ENCODE data around the gene CUEDC1.
"Not testable (repeated sequence)": the region's sequence is repeated elsewhere in the genome, so short reads cannot be mapped to it uniquely, and the experiment has no call there.

CUEDC1 gene

GRCh38 chr17:57985675-57985974 is 30.4 kb upstream of the CUEDC1 start:
- peak; percentile 44 for DNase-seq (ENCODE audit: low spot score)

DNA sequence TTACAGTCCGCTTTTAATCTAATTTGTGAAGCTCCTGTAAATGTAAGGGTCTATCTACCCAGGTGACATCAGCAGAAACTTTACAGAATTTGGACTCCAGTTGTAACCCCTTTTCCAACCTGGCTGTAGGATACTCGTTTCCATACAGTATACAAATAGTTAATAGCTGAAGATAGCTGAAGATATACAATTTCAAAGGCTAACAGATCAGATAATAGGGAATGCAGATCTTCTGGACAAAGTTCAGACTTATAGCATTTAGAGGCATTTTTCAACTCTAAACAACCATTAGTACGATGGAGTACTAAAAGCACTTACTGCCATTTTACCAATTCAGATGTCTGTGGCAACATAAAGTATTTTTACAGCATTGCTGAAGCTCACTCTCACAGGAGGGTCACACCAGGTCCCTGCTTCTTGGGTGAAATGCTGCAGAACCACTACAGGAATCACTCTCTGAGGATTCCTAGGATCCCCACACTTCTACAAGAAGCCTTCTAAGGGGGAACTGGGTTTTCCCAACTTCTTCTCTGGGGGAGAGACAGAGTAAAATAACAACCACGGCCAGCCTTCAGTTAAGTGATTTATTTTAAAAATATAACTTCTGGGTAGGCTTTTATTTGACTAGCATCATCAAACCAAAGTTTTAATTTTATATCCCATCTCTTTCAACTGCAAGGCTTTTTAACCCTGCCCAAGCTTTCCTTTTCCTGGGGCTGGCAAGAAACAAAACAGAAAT is 29.9 kb upstream of the CUEDC1 start:
- no peak for DNase-seq (ENCODE audit: low spot score)

GRCh38 chr17:57984261-57984890 is 29.2 kb upstream of the CUEDC1 start:
- DNase-seq (ENCODE audit: low spot score) = no peak

GRCh38 chr17:57983446-57983845 is 28.2 kb upstream of the CUEDC1 start:
- no peak for DNase-seq (ENCODE audit: low spot score)

GRCh38 chr17:57982452-57983170 is 27.4 kb upstream of the CUEDC1 start:
- DNase-seq (ENCODE audit: low spot score) = no peak

DNA sequence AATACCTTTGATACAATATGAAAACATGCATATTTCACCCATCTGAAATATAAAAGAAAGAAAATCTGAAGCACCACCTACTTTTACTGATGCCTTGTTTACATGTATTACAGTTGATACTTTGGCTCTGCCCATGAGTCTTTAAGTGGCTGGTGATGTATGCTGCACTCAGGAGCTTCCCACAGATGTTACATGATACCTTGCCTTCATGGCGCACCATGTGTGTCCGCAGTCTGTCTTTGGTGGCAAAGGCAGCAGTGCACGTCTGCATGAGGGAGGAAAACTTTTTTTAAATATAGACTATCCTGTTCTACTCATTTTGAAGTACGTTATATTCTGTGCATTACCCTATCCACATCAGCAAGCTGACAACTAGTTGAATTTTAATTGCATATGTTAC is 25.3 kb upstream of the CUEDC1 start:
- no peak for DNase-seq (ENCODE audit: low spot score)

DNA sequence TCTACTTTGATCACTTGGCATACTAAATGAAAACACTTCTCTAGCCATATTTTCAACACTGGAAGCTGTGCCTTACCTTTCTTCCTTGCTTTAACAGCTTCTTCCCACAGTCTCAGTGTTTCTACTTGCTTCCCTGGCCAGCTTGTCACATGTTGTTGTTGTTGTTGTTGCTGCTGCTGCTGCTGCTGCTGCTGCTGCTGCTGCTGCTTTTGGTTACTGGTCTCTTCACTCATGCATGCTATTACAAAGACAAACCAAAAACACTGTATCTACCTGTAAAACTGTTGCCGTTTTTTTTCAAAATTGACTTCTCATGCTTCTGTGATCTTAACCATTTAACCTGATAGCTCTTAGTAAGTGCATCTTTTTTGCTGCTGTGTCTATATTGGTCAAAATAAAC is 23.9 kb upstream of the CUEDC1 start:
- no peak for DNase-seq (ENCODE audit: low spot score)

GRCh38 chr17:57976594-57976993 is 21.4 kb upstream of the CUEDC1 start:
- DNase-seq (ENCODE audit: low spot score) = no peak

GRCh38 chr17:57975044-57975443 is 19.8 kb upstream of the CUEDC1 start:
- no peak for DNase-seq (ENCODE audit: low spot score)

GRCh38 chr17:57974053-57974824 is 19.0 kb upstream of the CUEDC1 start:
- not testable (repeated sequence) for DNase-seq (ENCODE audit: low spot score)

GRCh38 chr17:57972151-57972550 is 16.9 kb upstream of the CUEDC1 start:
- no peak for DNase-seq (ENCODE audit: low spot score)

GRCh38 chr17:57971572-57971971 is 16.4 kb upstream of the CUEDC1 start:
- no peak for DNase-seq (ENCODE audit: low spot score)

- no peak for DNase-seq (ENCODE audit: low spot score)
Measured at GRCh38 chr17:57970710-57971109, 15.5 kb upstream of the CUEDC1 start.

- no peak for DNase-seq (ENCODE audit: low spot score)
Measured at GRCh38 chr17:57968456-57968855, 13.2 kb upstream of the CUEDC1 start.

GRCh38 chr17:57966875-57967274 is 11.7 kb upstream of the CUEDC1 start:
- DNase-seq (ENCODE audit: low spot score) = no peak

- DNase-seq (ENCODE audit: low spot score) = no peak
Measured at GRCh38 chr17:57966246-57966645, 11.0 kb upstream of the CUEDC1 start.

DNA sequence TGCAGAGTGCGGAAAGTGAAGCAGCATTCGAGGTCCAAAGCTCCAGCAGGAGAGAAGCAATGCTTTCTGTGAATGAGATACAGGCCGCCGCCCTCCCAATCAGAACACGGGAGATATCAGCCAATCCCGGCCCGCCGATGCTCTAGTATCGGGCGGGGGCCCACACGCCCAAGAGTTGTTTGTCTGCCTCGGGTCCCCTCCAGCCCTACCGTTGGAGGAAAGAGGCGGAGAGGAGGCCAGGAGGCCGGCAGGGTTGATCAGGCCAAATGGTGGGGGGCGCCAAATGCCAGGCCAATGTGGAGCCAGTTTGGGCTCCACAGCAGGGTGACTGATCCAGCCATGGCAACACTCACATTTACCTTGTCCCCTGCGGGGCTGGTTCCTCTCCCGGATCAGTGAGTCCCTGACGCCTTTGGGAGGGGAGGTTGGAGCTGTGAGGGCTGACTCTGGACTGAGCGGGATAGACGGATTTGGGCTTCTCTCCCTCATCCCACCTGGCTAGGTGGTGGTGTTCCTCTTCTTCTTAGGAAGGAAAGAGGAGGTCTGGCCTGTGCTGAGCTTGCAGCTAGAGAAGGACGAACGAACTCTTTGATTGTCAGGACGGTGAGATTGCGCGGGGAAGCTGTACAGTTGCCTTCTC is 10.4 kb upstream of the CUEDC1 start:
- no peak for DNase-seq (ENCODE audit: low spot score)

GRCh38 chr17:57963149-57963511 is 7.9 kb upstream of the CUEDC1 start:
- no peak for DNase-seq (ENCODE audit: low spot score)

DNA sequence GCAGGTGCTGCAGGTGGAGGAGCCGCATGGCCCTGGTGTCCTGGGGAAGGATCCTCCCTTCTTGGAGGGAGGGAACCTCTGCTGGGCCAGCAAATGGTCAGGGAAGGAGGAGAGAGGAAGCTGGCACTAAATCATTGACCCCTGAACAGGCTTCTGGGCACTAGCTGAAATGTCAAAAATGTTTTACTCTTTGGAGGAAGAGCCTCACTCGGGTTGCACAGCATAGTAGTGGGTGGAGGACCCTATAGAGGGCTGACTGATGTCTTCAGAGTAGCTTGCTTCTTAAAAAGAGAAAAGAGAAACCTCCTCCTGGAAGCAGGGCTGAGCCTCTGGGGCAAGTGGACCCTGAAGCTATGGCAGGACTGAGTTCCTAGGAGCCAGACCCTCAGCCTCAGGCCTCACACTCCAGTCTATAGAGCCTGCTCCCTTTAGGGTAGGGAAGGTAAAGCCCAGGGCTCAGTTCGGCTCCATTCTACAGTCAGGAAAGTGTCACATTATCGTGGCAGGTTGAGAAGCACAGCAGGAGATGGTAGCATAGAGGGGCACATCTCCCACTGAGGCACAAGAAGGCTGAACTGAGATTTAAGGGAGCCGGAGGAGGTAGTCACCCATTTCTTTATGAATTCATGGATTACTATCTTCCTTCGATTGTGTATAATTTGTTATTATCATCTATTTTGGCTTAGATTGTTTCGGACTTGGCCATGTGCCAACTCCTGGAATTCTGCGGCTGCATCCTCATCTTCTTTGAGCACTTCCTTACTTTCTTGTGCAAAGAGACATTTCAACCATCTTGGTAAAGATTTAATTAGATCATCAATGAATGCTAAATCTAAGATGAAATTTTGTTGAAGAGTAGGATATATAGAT is 7.3 kb upstream of the CUEDC1 start:
- no peak for DNase-seq (ENCODE audit: low spot score)

DNA sequence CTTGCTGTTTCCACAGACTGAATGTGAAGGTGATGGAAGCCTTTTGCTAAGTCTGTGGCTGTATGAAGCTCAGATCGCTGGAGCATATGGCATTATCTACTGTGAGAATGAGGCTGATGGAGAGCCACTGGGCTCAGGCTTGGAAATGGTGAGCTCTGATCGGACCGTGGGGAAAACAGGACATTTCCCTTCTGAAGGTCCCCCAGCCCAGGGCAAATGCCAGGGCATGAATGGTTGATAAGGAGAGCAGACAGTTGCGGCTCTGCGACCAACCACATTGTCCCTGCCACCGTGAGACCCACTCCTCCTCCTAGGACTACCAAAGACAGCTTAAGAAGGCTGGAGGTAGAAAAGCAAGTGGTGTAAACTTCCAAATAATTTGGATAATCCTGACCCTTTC is 4.7 kb upstream of the CUEDC1 start:
- no peak for DNase-seq (ENCODE audit: low spot score)

DNA sequence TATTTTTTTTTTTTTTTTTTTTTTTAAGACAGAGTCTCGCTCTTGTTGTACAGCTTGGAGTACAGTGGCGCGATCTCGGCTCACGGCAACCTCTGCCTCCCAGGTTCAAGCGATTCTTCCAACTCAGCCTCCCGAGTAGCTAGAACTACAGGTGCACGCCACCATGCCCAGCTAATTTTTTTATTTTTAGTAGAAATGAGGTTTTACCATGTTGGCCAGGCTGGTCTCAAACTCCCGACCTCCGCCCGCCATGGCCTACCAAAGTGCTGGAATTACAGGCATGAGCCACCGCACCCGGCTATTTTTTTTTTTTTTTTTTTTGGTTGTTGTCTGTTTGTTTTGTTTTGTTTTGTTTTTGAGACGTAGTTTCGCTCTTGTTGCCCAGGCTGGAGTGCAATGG is 3.2 kb upstream of the CUEDC1 start:
- DNase-seq (ENCODE audit: low spot score) = not testable (repeated sequence)

Data from LoVo (cell line).